Stimulated activated CD8-positive, alpha-beta memory T cell treated with anti-CD3 and anti-CD28 coated beads, Interleukin-12 subunit alpha, Interleukin-12 subunit beta, amount 100 ng/mL, for 4 hours (primary cell): ENCODE data around the gene THOC2.
"Not testable (repeated sequence)": the region's sequence is repeated elsewhere in the genome, so short reads cannot be mapped to it uniquely, and the experiment has no call there.

ENCODE experiments used
- DNase-seq: peaks from one replicate; pipeline ENCODE4 v3.0.0-alpha.2; 2020; ENCODE audit warnings: low read depth

The THOC2 gene

GRCh38 chrX:123675154-123675553 lies 57.7 kb downstream of the THOC2 start:
- DNase-seq, result no peak

- no peak for DNase-seq
Measured at GRCh38 chrX:123673813-123674212, 59.0 kb downstream of the THOC2 start.

GRCh38 chrX:123665197-123665596 lies 67.7 kb downstream of the THOC2 start:
- DNase-seq, result no peak

GRCh38 chrX:123664467-123665167 lies 68.2 kb downstream of the THOC2 start:
- DNase-seq, result not testable (repeated sequence)

- not testable (repeated sequence) for DNase-seq
Measured at GRCh38 chrX:123663720-123664119, 69.1 kb downstream of the THOC2 start.

GRCh38 chrX:123656507-123656906 lies 76.3 kb downstream of the THOC2 start:
- DNase-seq, result not testable (repeated sequence)

- not testable (repeated sequence) for DNase-seq
Measured at GRCh38 chrX:123648811-123649181, 84.1 kb downstream of the THOC2 start.

GRCh38 chrX:123648028-123648810 lies 84.6 kb downstream of the THOC2 start:
- no peak for DNase-seq

- no peak for DNase-seq
Measured at GRCh38 chrX:123647244-123647643, 85.6 kb downstream of the THOC2 start.

GRCh38 chrX:123629502-123629901 lies 103.3 kb downstream of the THOC2 start:
- no peak for DNase-seq

GRCh38 chrX:123626962-123627361 lies 105.9 kb downstream of the THOC2 start:
- no peak for DNase-seq

GRCh38 chrX:123625952-123626351 lies 106.9 kb downstream of the THOC2 start:
- DNase-seq, result no peak

GRCh38 chrX:123625477-123625876 lies 107.4 kb downstream of the THOC2 start:
- DNase-seq, result no peak

- no peak for DNase-seq
Measured at GRCh38 chrX:123617007-123617406, 115.8 kb downstream of the THOC2 start.

GRCh38 chrX:123610915-123611314 lies 121.9 kb downstream of the THOC2 start:
- DNase-seq, result no peak

GRCh38 chrX:123607806-123608205 lies 125.0 kb downstream of the THOC2 start:
- DNase-seq, result no peak

GRCh38 chrX:123607270-123607669 lies 125.6 kb downstream of the THOC2 start:
- no peak for DNase-seq

- DNase-seq, result no peak
Measured at GRCh38 chrX:123603491-123603890, 129.4 kb downstream of the THOC2 start.

GRCh38 chrX:123601437-123601836 lies 131.4 kb downstream of the THOC2 start:
- no peak for DNase-seq

- no peak for DNase-seq
Measured at GRCh38 chrX:123600181-123600580, 132.7 kb downstream of the THOC2 start.

GRCh38 chrX:123590842-123591486 lies 141.9 kb downstream of the THOC2 start:
- DNase-seq, result no peak

GRCh38 chrX:123588723-123589122 lies 144.1 kb downstream of the THOC2 start:
- DNase-seq, result no peak

- DNase-seq, result no peak
Measured at GRCh38 chrX:123581586-123581985, 151.3 kb downstream of the THOC2 start.
